H1 (cell line): ENCODE measurements around the gene PRRT1. TPM values are rescaled to one million over a fixed set of nuclear protein-coding genes. Genes with fewer than 3 reads are reported as not detected.
A peak's percentile ranks its signal among the peaks of the same experiment; 100 is the strongest.

Source experiments
- ATF2 ChIP-seq: IDR thresholded peaks from 2 replicates; pipeline ENCODE4 v1.6.1; 2012; ENCODE audit warnings: low read length, inconsistent platforms
- CBX8 ChIP-seq: fragments of 300-800, 300-1000 bp; sonication (generic); IDR thresholded peaks from 2 replicates; pipeline ENCODE4 v1.7.1; 2016; ENCODE audit warnings: low read depth, low read length, borderline replicate concordance
- CHD7 ChIP-seq: fragments of 300-600 bp; sonication (generic); IDR thresholded peaks from 2 replicates; pipeline ENCODE4 v1.7.1; 2012; ENCODE audit warnings: low read length, moderate library complexity, mild to moderate bottlenecking, inconsistent platforms; ENCODE audit not compliant: insufficient replicate concordance
- CREB1 ChIP-seq: IDR thresholded peaks from 2 replicates; pipeline ENCODE4 v1.6.1; 2012; ENCODE audit warnings: inconsistent platforms
- EP300 ChIP-seq, 2 experiments: IDR thresholded peaks; 1 replicate in 1 of 2; 2 replicates in 1 of 2; pipeline ENCODE4 v1.6.1; 2011 to 2012; ENCODE audit warnings: low read depth in 2 of 2, low read length in 2 of 2, mild to moderate bottlenecking in 2 of 2, borderline replicate concordance in 1 of 2, inconsistent platforms in 1 of 2, moderate library complexity in 1 of 2
- JUND ChIP-seq: IDR thresholded peaks from 2 replicates; pipeline ENCODE4 v1.6.1; 2011; ENCODE audit warnings: mild to moderate bottlenecking, improper control_type of control experiment, low read length
- RXRA ChIP-seq: IDR thresholded peaks from 2 replicates; pipeline ENCODE4 v1.6.1; 2011; ENCODE audit warnings: low read depth, mild to moderate bottlenecking, low read length, moderate library complexity; ENCODE audit not compliant: insufficient read depth
- polyA plus RNA-seq, 7 experiments: library from polyadenylated mRNA; depleted of rRNA in 3 of 7; stranded (reverse) in 5 of 7; unstranded in 2 of 7; fragments of >200 nt in 5 of 7; fragments of 200-250 nt in 2 of 7; gene quantifications; 1 replicate in 5 of 7; 2 replicates in 1 of 7; 4 replicates in 1 of 7; pipeline versions ENCODE4 v1.2.1 to v1.2.3, GENCODE V29; 2011 to 2013; ENCODE audit warnings: missing spikeins in 2 of 7, mixed read lengths in 2 of 7
- total RNA-seq: library from RNA; stranded (reverse); fragmentation: NEBNext Ultra II Directional; extraction: Animal tissue kit (Norgen Biotek cat#: 25700); gene quantifications from 2 replicates; pipeline ENCODE4 v1.2.1, GENCODE V29; 2021

The PRRT1 gene
- total and polyA plus RNA-seq, 2 of the 8 experiments (the other 6 are each of a cell fraction or from before 2014, with no cell fraction given): 0.71 to 2.8 TPM

GRCh38 chr6:32153564-32154513 is 2.1 kb upstream of the PRRT1 start, which contains the start of gene PPT2 (continued):
- TF ChIP-seq CHD7: no peak
- TF ChIP-seq RXRA: no peak
- TF ChIP-seq EP300 (IDR thresholded peaks at IDR 0.05; ENCODE audit: borderline replicate concordance in 1 of 2, low read depth in 2 of 2, low read length in 2 of 2): peak in 1 of 2 experiments; percentile 97; a peak in 2 of 3 replicates
- peak; percentile 99 for TF ChIP-seq CREB1
- peak; percentile 92 for TF ChIP-seq JUND
- TF ChIP-seq CBX8: no peak
- 0 out of 2 replicates have a peak, but pooled peaks have one; percentile 57 for TF ChIP-seq ATF2
